Measurements from ENCODE around the gene GULP1. TPM values are rescaled to one million over a fixed set of nuclear protein-coding genes. Genes with fewer than 3 reads are reported as not detected.

Gene GULP1
- total RNA-seq, 4 donors from 2014 or later, result 14.3 to 128 (median 95.7) TPM

GRCh38 chr2:188320861-188321260, 29.2 kb downstream of the GULP1 start:
- Histone ChIP-seq H3K36me3 (no peaks in the 10 kb centered on the region), H3K9me3 (no peaks in the 10 kb centered on the region), H3K27ac (no peak overlapping the region), H3K4me3 (no peak overlapping the region), H3K4me1 (no peaks in the 10 kb centered on the region), H3K27me3 (no peaks in the 10 kb centered on the region)
- DNase-seq, result no peak
- TF ChIP-seq, protein P1, sequence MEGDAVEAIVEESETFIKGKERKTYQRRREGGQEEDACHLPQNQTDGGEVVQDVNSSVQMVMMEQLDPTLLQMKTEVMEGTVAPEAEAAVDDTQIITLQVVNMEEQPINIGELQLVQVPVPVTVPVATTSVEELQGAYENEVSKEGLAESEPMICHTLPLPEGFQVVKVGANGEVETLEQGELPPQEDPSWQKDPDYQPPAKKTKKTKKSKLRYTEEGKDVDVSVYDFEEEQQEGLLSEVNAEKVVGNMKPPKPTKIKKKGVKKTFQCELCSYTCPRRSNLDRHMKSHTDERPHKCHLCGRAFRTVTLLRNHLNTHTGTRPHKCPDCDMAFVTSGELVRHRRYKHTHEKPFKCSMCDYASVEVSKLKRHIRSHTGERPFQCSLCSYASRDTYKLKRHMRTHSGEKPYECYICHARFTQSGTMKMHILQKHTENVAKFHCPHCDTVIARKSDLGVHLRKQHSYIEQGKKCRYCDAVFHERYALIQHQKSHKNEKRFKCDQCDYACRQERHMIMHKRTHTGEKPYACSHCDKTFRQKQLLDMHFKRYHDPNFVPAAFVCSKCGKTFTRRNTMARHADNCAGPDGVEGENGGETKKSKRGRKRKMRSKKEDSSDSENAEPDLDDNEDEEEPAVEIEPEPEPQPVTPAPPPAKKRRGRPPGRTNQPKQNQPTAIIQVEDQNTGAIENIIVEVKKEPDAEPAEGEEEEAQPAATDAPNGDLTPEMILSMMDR (IDR thresholded peaks at IDR 0.05), result no peak
- intact Hi-C loops (cut with DNase I; ENCODE audit: low total_unique reads), result no loop called here

DNA sequence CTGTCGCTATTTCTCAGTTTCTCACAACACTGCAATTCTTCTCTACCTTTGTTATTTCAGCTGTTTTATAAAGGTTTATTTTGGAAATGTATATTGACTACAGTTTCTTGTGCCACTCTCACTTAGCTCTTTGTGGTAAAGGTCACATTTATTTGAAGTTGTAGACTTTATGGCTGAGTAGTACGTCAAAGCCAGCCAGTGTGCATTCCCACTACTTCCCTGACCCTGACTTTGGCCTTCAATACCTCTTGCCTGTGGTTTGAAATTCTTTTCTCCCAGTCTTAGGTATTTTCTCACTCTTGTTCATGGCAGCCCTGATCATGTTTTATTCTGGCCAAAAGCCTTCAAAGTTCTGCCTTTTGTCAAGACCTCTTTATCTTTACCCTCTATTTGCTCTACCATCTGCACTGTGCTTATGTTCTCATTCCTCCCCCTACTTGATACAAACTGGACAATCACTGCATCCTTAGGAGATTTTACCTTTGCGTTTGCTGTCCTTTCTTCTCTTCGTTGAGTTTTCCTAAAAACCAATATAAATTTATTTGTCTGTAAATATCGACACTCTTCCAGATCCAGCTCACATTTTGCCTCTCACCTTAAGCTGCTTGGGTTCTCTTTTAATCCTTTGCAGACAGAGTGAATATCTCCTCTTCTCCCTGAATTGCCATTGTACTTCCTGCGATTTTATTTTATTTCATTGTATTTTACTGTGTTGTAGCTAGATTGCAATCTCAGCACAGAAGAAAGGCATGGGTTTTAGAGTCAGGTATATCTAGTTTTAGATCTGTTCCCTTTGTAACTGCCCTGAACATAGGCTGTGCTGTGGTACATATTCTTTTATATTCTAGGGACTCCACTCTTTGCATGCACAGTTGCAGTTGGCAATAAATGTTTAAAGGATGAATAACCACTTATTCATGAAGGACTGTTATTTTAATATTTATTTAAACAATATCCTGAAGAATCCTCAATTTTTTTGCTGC, 31.2 kb downstream of the GULP1 start:
- H3K9me3 ChIP-seq, result no peaks in the 10 kb centered on the region
- no peaks in the 10 kb centered on the region for H3K4me1 ChIP-seq
- H3K4me3 ChIP-seq, result no peak overlapping the region
- H3K27ac ChIP-seq, result no peak overlapping the region
- no peak for DNase-seq
- intact Hi-C loops (cut with DNase I; ENCODE audit: low total_unique reads), result no loop called here
- no peaks in the 10 kb centered on the region for H3K27me3 ChIP-seq
- H3K36me3 ChIP-seq, result no peaks in the 10 kb centered on the region
- TF ChIP-seq, protein P1 (IDR thresholded peaks at IDR 0.05), result no peak
- TF ChIP-seq POLR2A (IDR thresholded peaks at IDR 0.05), result no peak

- Histone ChIP-seq H3K4me3 (no peak overlapping the region), H3K36me3 (no peaks in the 10 kb centered on the region), H3K4me1 (no peaks in the 10 kb centered on the region), H3K27me3 (no peaks in the 10 kb centered on the region), H3K9me3 (no peaks in the 10 kb centered on the region), H3K27ac (no peak overlapping the region)
- intact Hi-C loops (cut with DNase I; ENCODE audit: low total_unique reads), result no loop called here
- no peak for DNase-seq
- TF ChIP-seq, protein P1 (IDR thresholded peaks at IDR 0.05), result no peak
- no peak for TF ChIP-seq POLR2A (IDR thresholded peaks at IDR 0.05)
These were observed 32.4 kb downstream of the GULP1 start for GRCh38 chr2:188324067-188324466.

- TF ChIP-seq POLR2A (IDR thresholded peaks at IDR 0.05), result no peak
- TF ChIP-seq, protein P1 (IDR thresholded peaks at IDR 0.05), result no peak
- intact Hi-C loops (cut with DNase I; ENCODE audit: low total_unique reads), result no loop called here
- Histone ChIP-seq H3K27ac (no peak overlapping the region), H3K9me3 (no peaks in the 10 kb centered on the region), H3K4me1 (no peaks in the 10 kb centered on the region), H3K4me3 (no peak overlapping the region), H3K27me3 (no peaks in the 10 kb centered on the region), H3K36me3 (no peaks in the 10 kb centered on the region)
- DNase-seq, result no peak
These were observed 34.6 kb downstream of the GULP1 start for GRCh38 chr2:188326290-188326668.

- intact Hi-C loops (cut with DNase I; ENCODE audit: low total_unique reads), result no loop called here
- H3K4me1 ChIP-seq, result no peaks in the 10 kb centered on the region
- no peaks in the 10 kb centered on the region for H3K36me3 ChIP-seq
- no peaks in the 10 kb centered on the region for H3K27me3 ChIP-seq
- no peak overlapping the region for H3K4me3 ChIP-seq
- TF ChIP-seq, protein P1 (IDR thresholded peaks at IDR 0.05), result no peak
- no peak for TF ChIP-seq POLR2A (IDR thresholded peaks at IDR 0.05)
- DNase-seq, result no peak
- H3K27ac ChIP-seq, result no peak overlapping the region
- H3K9me3 ChIP-seq, result no peaks in the 10 kb centered on the region
These were observed 35.1 kb downstream of the GULP1 start for GRCh38 chr2:188326669-188327301.

All from uterus (tissue), 4 donors.